ENCODE data around the gene FOXL1.

Gene FOXL1

GRCh38 chr16:86584071-86584685 lies 5.8 kb downstream of the FOXL1 start:
- TF ChIP-seq POLR2AphosphoS5 (IDR thresholded peaks at IDR 0.05; ENCODE audit: low read depth, low read length) (no peak), FOXP2 (optimal IDR thresholded peaks at IDR 0.05; ENCODE audit: borderline replicate concordance, extremely low read depth, extremely low read length, insufficient read depth) (no peak), SIN3A (IDR thresholded peaks at IDR 0.05; ENCODE audit: borderline replicate concordance, insufficient read depth, low read length) (no peak), REST (IDR thresholded peaks at IDR 0.05; ENCODE audit: insufficient read depth in 1 of 2, low read depth in 2 of 2, low read length in 2 of 2) (no peak), TAF1 (IDR thresholded peaks at IDR 0.05; ENCODE audit: borderline replicate concordance, insufficient read depth, low read length) (no peak)

GRCh38 chr16:86584726-86585721 lies 6.7 kb downstream of the FOXL1 start:
- TF ChIP-seq REST (IDR thresholded peaks at IDR 0.05; ENCODE audit: insufficient read depth in 1 of 2, low read depth in 2 of 2, low read length in 2 of 2) = no peak
- TF ChIP-seq TAF1 (IDR thresholded peaks at IDR 0.05; ENCODE audit: borderline replicate concordance, insufficient read depth, low read length) = no peak
- no peak for TF ChIP-seq FOXP2 (optimal IDR thresholded peaks at IDR 0.05; ENCODE audit: borderline replicate concordance, extremely low read depth, extremely low read length, insufficient read depth)
- TF ChIP-seq SIN3A (IDR thresholded peaks at IDR 0.05; ENCODE audit: borderline replicate concordance, insufficient read depth, low read length) = no peak
- TF ChIP-seq POLR2AphosphoS5 (IDR thresholded peaks at IDR 0.05; ENCODE audit: low read depth, low read length) = no peak

GRCh38 chr16:86585821-86586611 lies 7.7 kb downstream of the FOXL1 start:
- TF ChIP-seq REST (IDR thresholded peaks at IDR 0.05; ENCODE audit: insufficient read depth in 1 of 2, low read depth in 2 of 2, low read length in 2 of 2) = no peak
- TF ChIP-seq SIN3A (IDR thresholded peaks at IDR 0.05; ENCODE audit: borderline replicate concordance, insufficient read depth, low read length) = no peak
- no peak for TF ChIP-seq FOXP2 (optimal IDR thresholded peaks at IDR 0.05; ENCODE audit: borderline replicate concordance, extremely low read depth, extremely low read length, insufficient read depth)
- no peak for TF ChIP-seq POLR2AphosphoS5 (IDR thresholded peaks at IDR 0.05; ENCODE audit: low read depth, low read length)
- no peak for TF ChIP-seq TAF1 (IDR thresholded peaks at IDR 0.05; ENCODE audit: borderline replicate concordance, insufficient read depth, low read length)

- TF ChIP-seq SIN3A (IDR thresholded peaks at IDR 0.05; ENCODE audit: borderline replicate concordance, insufficient read depth, low read length) (no peak), REST (IDR thresholded peaks at IDR 0.05; ENCODE audit: insufficient read depth in 1 of 2, low read depth in 2 of 2, low read length in 2 of 2) (no peak), TAF1 (IDR thresholded peaks at IDR 0.05; ENCODE audit: borderline replicate concordance, insufficient read depth, low read length) (no peak), FOXP2 (optimal IDR thresholded peaks at IDR 0.05; ENCODE audit: borderline replicate concordance, extremely low read depth, extremely low read length, insufficient read depth) (no peak), POLR2AphosphoS5 (IDR thresholded peaks at IDR 0.05; ENCODE audit: low read depth, low read length) (no peak)
These were observed 9.1 kb downstream of the FOXL1 start for GRCh38 chr16:86587487-86587886.

All from PFSK-1 (cell line).